IMR-90 (cell line): ENCODE data around the gene GGA2. TPM values are rescaled to one million over a fixed set of nuclear protein-coding genes. Genes with fewer than 3 reads are reported as not detected.

Experiments
- ATAC-seq: fragments of 200-7000 bp; cut with Tn5 transposase; 2 replicates; pipeline ENCODE4 v1.9.1; 2020; ENCODE audit warnings: low read depth, mild to moderate bottlenecking, moderate library complexity
- BruUV-seq: library from RNA; stranded (reverse); fragments of 400-500 nt; replicated peaks from 2 replicates; lab custom pipeline; 2021; lab: Mats Ljungman, UMichigan
- CTCF ChIA-PET: fragments of 300-600 bp; formaldehyde crosslinking; extraction: SDS; loops from one replicate; lab custom pipeline; 2021; ENCODE audit warnings: antibody characterized with exemption; lab: Yijun Ruan, JAX
- POLR2A ChIA-PET: fragments of 300-600 bp; sonication (Branson Sonifier 250); formaldehyde crosslinking; loops from one replicate; lab custom pipeline; 2022; ENCODE audit warnings: antibody characterized with exemption; ENCODE audit not compliant: unreplicated experiment; lab: Charles Lee
- DNase-seq: peaks from one replicate; pipeline ENCODE4 v3.0.0; 2013
- H2AFZ ChIP-seq: replicated peaks from 2 replicates; pipeline ENCODE3; 2013; ENCODE audit warnings: low read length, mild to moderate bottlenecking; ENCODE audit not compliant: poor library complexity
- H2AK5ac ChIP-seq: 2 replicates; pipeline ENCODE4 v1.6.1; 2013; ENCODE audit warnings: low read depth, low read length, inconsistent platforms
- H2AK9ac ChIP-seq: replicated peaks from 2 replicates; pipeline ENCODE3; 2013; ENCODE audit warnings: mild to moderate bottlenecking, low read depth, low read length, moderate library complexity; ENCODE audit not compliant: poor library complexity
- H2BK120ac ChIP-seq: 2 replicates; pipeline ENCODE4 v1.6.1; 2013; ENCODE audit warnings: low read depth, low read length, inconsistent platforms
- H2BK15ac ChIP-seq: 3 replicates; pipeline ENCODE4 v1.6.1; 2013; ENCODE audit warnings: low read depth, low read length, inconsistent platforms
- H2BK20ac ChIP-seq: 2 replicates; pipeline ENCODE4 v1.6.1; 2013; ENCODE audit warnings: low read depth, mild to moderate bottlenecking, inconsistent platforms, low read length, moderate library complexity
- H2BK5ac ChIP-seq: 2 replicates; pipeline ENCODE4 v1.6.1; 2013; ENCODE audit warnings: mild to moderate bottlenecking, low read depth, low read length, inconsistent platforms; ENCODE audit not compliant: poor library complexity, severe bottlenecking
- H3K14ac ChIP-seq: replicated peaks from 2 replicates; pipeline ENCODE4 v1.6.1; 2013; ENCODE audit warnings: low read depth, low read length, inconsistent platforms
- H3K18ac ChIP-seq: 2 replicates; pipeline ENCODE4 v1.6.1; 2013; ENCODE audit warnings: low read depth, low read length, control low read depth
- H3K23ac ChIP-seq: 2 replicates; pipeline ENCODE4 v1.6.1; 2013; ENCODE audit warnings: low read depth, low read length, inconsistent platforms
- H3K27ac ChIP-seq: 2 replicates; pipeline ENCODE4 v1.5.1; 2013; ENCODE audit warnings: mild to moderate bottlenecking, control low read depth, low read length; ENCODE audit not compliant: insufficient read depth
- H3K27me3 ChIP-seq: 2 replicates; pipeline ENCODE4 v1.6.1; 2013; ENCODE audit warnings: low read length; ENCODE audit not compliant: control insufficient read depth, insufficient read depth
- H3K36me3 ChIP-seq: 2 replicates; pipeline ENCODE4 v1.6.1; 2013; ENCODE audit warnings: low read length, mixed read lengths; ENCODE audit not compliant: control insufficient read depth, insufficient read depth
- H3K4ac ChIP-seq: 2 replicates; pipeline ENCODE4 v1.6.1; 2013; ENCODE audit warnings: low read depth, low read length, inconsistent platforms
- H3K4me1 ChIP-seq: 2 replicates; pipeline ENCODE4 v1.6.1; 2013; ENCODE audit warnings: low read length, mixed read lengths; ENCODE audit not compliant: control insufficient read depth, insufficient read depth
- H3K4me2 ChIP-seq: 2 replicates; pipeline ENCODE4 v1.6.1; 2013; ENCODE audit warnings: low read depth, mild to moderate bottlenecking, control low read depth, low read length, moderate library complexity
- H3K4me3 ChIP-seq: 2 replicates; pipeline ENCODE4 v1.5.1; 2013; ENCODE audit warnings: low read depth, mild to moderate bottlenecking, control low read depth, low read length, moderate library complexity; ENCODE audit not compliant: insufficient read depth
- H3K56ac ChIP-seq: 2 replicates; pipeline ENCODE4 v1.6.1; 2013; ENCODE audit warnings: low read length, inconsistent platforms; ENCODE audit not compliant: insufficient read depth; ENCODE audit errors: extremely low read depth
- H3K79me1 ChIP-seq, 2 experiments: 2 replicates each; pipeline ENCODE4 v1.6.1; 2013; ENCODE audit warnings: low read length in 2 of 2, inconsistent platforms in 1 of 2, low read depth in 1 of 2
- H3K9ac ChIP-seq: 2 replicates; pipeline ENCODE4 v1.6.1; 2013; ENCODE audit warnings: low read depth, low read length, control low read depth
- H3K9me1 ChIP-seq: 2 replicates; pipeline ENCODE4 v1.6.1; 2013; ENCODE audit warnings: low read length, inconsistent platforms; ENCODE audit not compliant: insufficient read depth
- H3K9me3 ChIP-seq: 2 replicates; pipeline ENCODE4 v1.6.1; 2013; ENCODE audit warnings: low read length; ENCODE audit not compliant: control insufficient read depth, insufficient read depth
- H4K20me1 ChIP-seq: 2 replicates; pipeline ENCODE4 v1.6.1; 2013; ENCODE audit warnings: low read length, inconsistent platforms; ENCODE audit not compliant: insufficient read depth
- H4K5ac ChIP-seq: 2 replicates; pipeline ENCODE4 v1.6.1; 2013; ENCODE audit warnings: mild to moderate bottlenecking, low read depth, low read length, control low read depth
- H4K8ac ChIP-seq, 2 experiments: 2 replicates each; pipeline ENCODE4 v1.6.1; 2013; ENCODE audit warnings: low read depth in 2 of 2, low read length in 2 of 2, control low read depth in 1 of 2, inconsistent platforms in 1 of 2
- H4K91ac ChIP-seq: 2 replicates; pipeline ENCODE4 v1.6.1; 2013; ENCODE audit warnings: low read depth, low read length, inconsistent platforms; ENCODE audit not compliant: insufficient read depth
- CTCF ChIP-seq: conservative IDR thresholded peaks from 2 replicates; pipeline ENCODE4 v1.5.1; 2012; ENCODE audit warnings: mild to moderate bottlenecking, low read depth, low read length, improper control_type of control experiment
- NFE2L2 ChIP-seq: fragments of 150-350 bp; IDR thresholded peaks from 2 replicates; pipeline ENCODE4 v1.6.1; 2016; ENCODE audit warnings: low read depth, mild to moderate bottlenecking, low read length
- POLR2A ChIP-seq: IDR thresholded peaks from 2 replicates; pipeline ENCODE4 v1.6.1; 2012; ENCODE audit warnings: mild to moderate bottlenecking, low read depth, low read length
- RCOR1 ChIP-seq: IDR thresholded peaks from 2 replicates; pipeline ENCODE4 v1.6.1; 2012; ENCODE audit warnings: mild to moderate bottlenecking, low read length, improper control_type of control experiment; ENCODE audit not compliant: insufficient replicate concordance
- USF2 ChIP-seq: fragments of 150-350 bp; IDR thresholded peaks from 2 replicates; pipeline ENCODE4 v1.6.1; 2017; ENCODE audit warnings: mild to moderate bottlenecking, antibody characterized with exemption, low read length, low read depth
- WGBS, 2 experiments: methylation state at CpG; one replicate each; pipeline versions ENCODE4 v1.1.5 to v1.1.7; 2013; ENCODE audit warnings: missing lambda C conversion rate in 2 of 2; ENCODE audit not compliant: insufficient read length in 1 of 2; ENCODE audit errors: extremely low coverage in 2 of 2; 5-methylcytosine and 5-hydroxymethylcytosine counted together
- dilution Hi-C: fragments of 300-500 bp; cut with HindIII; formaldehyde crosslinking; loops from one replicate; pipeline ENCODE4 v1.14.3; 2018; ENCODE audit warnings: low sequenced_read_pairs; ENCODE audit not compliant: unreplicated experiment
- in situ Hi-C: fragments of 300-500 bp; cut with MboI; formaldehyde crosslinking; loops from 3 replicates; pipeline ENCODE4 v1.14.3; 2019; ENCODE audit warnings: low sequenced_read_pairs, inconsistent platforms, mixed read lengths
- intact Hi-C: fragments of 100-400 bp; cut with micrococcal nuclease; formaldehyde crosslinking; loops from 2 replicates; pipeline ENCODE4 v1.10.0; 2022
- polyA plus RNA-seq, 3 experiments: library from polyadenylated mRNA; depleted of rRNA; stranded (reverse); fragments of >200 nt; gene quantifications; 2 replicates each; pipeline ENCODE4 v1.2.3, GENCODE V29; 2012; ENCODE audit warnings: low replicate concordance in 1 of 3
- total RNA-seq: library from RNA; depleted of rRNA; stranded (reverse); fragments of >200 nt; gene quantifications from 2 replicates; pipeline ENCODE4 v1.2.3, GENCODE V29; 2012

The GGA2 gene
- total and polyA plus RNA-seq, 2 of the 4 experiments (the other 2 are of a cell fraction) = 16.5 to 30.1 TPM

- intact Hi-C loops = no loop called here
- POLR2A ChIA-PET = no interaction called here
- H3K9me1 ChIP-seq = 0 out of 2 replicates have a peak, but pooled peaks cover 4% of the 10 kb centered on the region
Observed at GRCh38 chr16:23523321-23523720, 13.0 kb upstream of the GGA2 start.

More at GRCh38 chr16:23523321-23523720, 13.0 kb upstream of the GGA2 start:
- H3K4ac ChIP-seq = no peak overlapping the region
- no peak overlapping the region for H2BK5ac ChIP-seq
- in situ Hi-C loops = loop anchor here (5.0 kb wide), 1 partner anchor 49 kb away; no protein-coding TSS in a partner anchor
- BruUV-seq = no TSS peak
- H3K4me3 ChIP-seq = no peak overlapping the region
- no peaks in the 10 kb centered on the region for H3K27me3 ChIP-seq
- H4K5ac ChIP-seq = no peak overlapping the region
- H3K14ac ChIP-seq = no peak overlapping the region
- H2BK120ac ChIP-seq = no peak overlapping the region
- no peak overlapping the region for H3K27ac ChIP-seq
- no peaks in the 10 kb centered on the region for H3K4me1 ChIP-seq
- no peak overlapping the region for H2AK5ac ChIP-seq
- peaks cover 48% of the 10 kb centered on the region for H3K36me3 ChIP-seq
- CTCF ChIA-PET = no interaction called here
- no peak overlapping the region for H2AK9ac ChIP-seq
- no peak overlapping the region for H2BK20ac ChIP-seq
- H4K8ac ChIP-seq = no peak overlapping the region
- TF ChIP-seq NFE2L2 (no peak), POLR2A (no peak), RCOR1 (no peak), CTCF (no peak), USF2 (no peak)
- no peak for ATAC-seq
- dilution Hi-C loops = no loop called here
- H4K20me1 ChIP-seq = no peaks in the 10 kb centered on the region
- no peak overlapping the region for H3K18ac ChIP-seq
- no peak overlapping the region for H4K91ac ChIP-seq
- peaks cover 0 to 2% of the 10 kb centered on the region in 2 experiments; a peak in 1 of 4 replicates for H3K79me1 ChIP-seq
- DNase-seq = no peak
- H3K9ac ChIP-seq = no peak overlapping the region
- 93% methylated on average over 3 of the region's 6 CpGs; no CpG with 5 or more reads in 1 of the 2 experiments for whole genome bisulfite sequencing, 2 experiments
- no peak overlapping the region for H2BK15ac ChIP-seq
- H3K9me3 ChIP-seq = no peaks in the 10 kb centered on the region
- H2AFZ ChIP-seq = no peak overlapping the region
- no peak overlapping the region for H3K23ac ChIP-seq
- H3K4me2 ChIP-seq = no peak overlapping the region
- no peak overlapping the region for H3K56ac ChIP-seq
